Body of pancreas (tissue), 4 donors: ENCODE results near the gene PIH1D1. TPM values are rescaled to one million over a fixed set of nuclear protein-coding genes. Genes with fewer than 3 reads are reported as not detected.
A peak's percentile ranks its signal among the peaks of the same experiment; 100 is the strongest.

Experiments
- ATAC-seq: fragments of 150-250 bp; one replicate; pipeline ENCODE4 v1.9.1; 2016
- DNase-seq, 4 donors: peaks; one replicate each; pipeline ENCODE4 v3.0.0-alpha.2; 2019
- H3K27ac ChIP-seq, 4 donors: fragments of 200-600 bp; sonication (generic); 1 replicate in 3 of 4; 2 replicates in 1 of 4; pipeline versions ENCODE4 v1.5.1 to v1.6.1; 2016 to 2019; ENCODE audit warnings: mild to moderate bottlenecking in 1 of 4, mixed read lengths in 1 of 4, moderate library complexity in 1 of 4
- H3K27me3 ChIP-seq, 2 donors: fragments of 200-600 bp; sonication (generic); one replicate each; pipeline ENCODE4 v1.6.0; 2016; ENCODE audit warnings: mild to moderate bottlenecking in 1 of 2
- H3K36me3 ChIP-seq, 2 donors: fragments of 200-600 bp; sonication (generic); replicated peaks in 1 of 2; 2 replicates each; pipeline ENCODE4 v1.5.1; 2016; ENCODE audit warnings: low read depth in 2 of 2; ENCODE audit not compliant: insufficient read depth in 1 of 2
- H3K4me1 ChIP-seq: fragments of 200-600 bp; sonication (generic); one replicate; pipeline ENCODE4 v1.6.0; 2016
- H3K4me3 ChIP-seq, 2 donors: fragments of 200-600 bp; sonication (generic); 1 replicate in 1 of 2; 2 replicates in 1 of 2; pipeline ENCODE4 v1.5.1; 2016 to 2019
- H3K9me3 ChIP-seq, 3 donors: fragments of 200-600 bp; sonication (generic); 1 replicate in 2 of 3; 2 replicates in 1 of 3; pipeline ENCODE4 v1.5.1; 2016
- CTCF ChIP-seq, 7 experiments: fragments of 450-650 bp in 4 of 7; fragments of 200-600 bp in 3 of 7; sonication (generic) in 3 of 7; IDR thresholded peaks; one replicate each; pipeline ENCODE4 v1.5.1; 2016 to 2019; ENCODE audit warnings: antibody characterized with exemption in 7 of 7
- POLR2A ChIP-seq, 3 donors: fragments of 450-650 bp; IDR thresholded peaks; one replicate each; pipeline ENCODE4 v1.6.1; 2016; ENCODE audit warnings: antibody characterized with exemption in 3 of 3, mild to moderate bottlenecking in 2 of 3
- WGBS, 2 donors: methylation state at CpG; one replicate each; pipeline ENCODE4 v1.1.5; 2017; 5-methylcytosine and 5-hydroxymethylcytosine counted together
- intact Hi-C: fragments of 100-400 bp; cut with DNase I; formaldehyde crosslinking; loops from one replicate; pipeline ENCODE4 v1.15.1; 2023
- total RNA-seq, 2 donors: library from RNA; depleted of rRNA; stranded (reverse); fragments of >200 nt; gene quantifications; one replicate each; pipeline ENCODE4 v1.1.0, GENCODE V29; 2016

Gene PIH1D1
- total RNA-seq, 2 donors from 2014 or later, result 57.0 to 63.3 TPM

GRCh38 chr19:49443366-49444099 lies 8.1 kb downstream of the PIH1D1 start:
- 0% methylated on average over 8 to 47 of the region's 47 CpGs for WGBS, 2 donors
- H3K27me3 ChIP-seq, result peaks cover 0 to 30% of the 10 kb centered on the region in 2 donors
- TF ChIP-seq POLR2A (IDR thresholded peaks at IDR 0.05), result peak in 2 of 3 donors; percentile 0 to 17
- TF ChIP-seq CTCF (IDR thresholded peaks at IDR 0.05), result peak; percentile 63 to 98 (median 87)
- H3K4me3 ChIP-seq, result peak overlapping the region; percentile 20 to 25
- H3K36me3 ChIP-seq, result no peaks in the 10 kb centered on the region
- peaks cover 15% of the 10 kb centered on the region for H3K4me1 ChIP-seq
- intact Hi-C loops, result loop anchor here (5.0 kb wide), 1 partner anchor 51 kb away; no protein-coding TSS in a partner anchor
- H3K9me3 ChIP-seq, result no peaks in the 10 kb centered on the region
- H3K27ac ChIP-seq, result peak overlapping the region in 3 of 4 donors; percentile 28 to 73 (median 59)
- DNase-seq, result peak; percentile 95 to 97 (median 96)
- peak; percentile 90 for ATAC-seq

DNA sequence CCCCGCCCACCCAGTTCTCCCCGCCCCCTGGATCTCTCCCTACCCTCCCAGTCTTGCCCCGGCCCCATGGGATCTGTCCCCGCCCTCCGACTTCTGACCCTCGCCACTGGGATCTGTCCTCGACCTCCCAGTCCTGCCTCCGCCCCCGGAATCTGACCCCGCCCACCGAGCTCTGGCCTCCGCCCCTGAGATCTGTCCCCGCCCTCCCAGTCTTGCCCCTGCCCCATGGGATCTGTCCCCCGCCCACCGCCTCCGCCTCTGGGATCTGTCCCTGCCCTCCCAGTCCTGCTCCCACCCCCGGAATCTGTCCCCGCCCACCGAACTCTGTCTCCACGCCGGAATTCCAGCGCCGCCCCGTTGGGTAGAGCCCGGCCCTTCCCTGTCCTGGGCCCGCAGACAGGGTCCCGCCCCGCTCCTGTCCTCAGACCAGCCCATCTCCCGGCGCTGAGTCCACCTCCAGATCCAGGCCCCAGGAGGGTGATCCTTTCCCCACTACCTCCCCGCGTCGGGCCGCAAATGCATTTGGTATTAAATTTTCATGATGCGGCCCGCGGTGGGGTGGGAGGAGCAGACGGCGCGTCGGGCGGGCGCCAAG lies 8.7 kb downstream of the PIH1D1 start:
- intact Hi-C loops, result loop anchor here (5.0 kb wide), 1 partner anchor 51 kb away; no protein-coding TSS in a partner anchor
- H3K36me3 ChIP-seq, result no peaks in the 10 kb centered on the region
- peak overlapping the region; percentile 20 to 25 for H3K4me3 ChIP-seq
- H3K9me3 ChIP-seq, result no peaks in the 10 kb centered on the region
- H3K27ac ChIP-seq, result peak overlapping the region in 3 of 4 donors; percentile 28 to 73 (median 59)
- H3K27me3 ChIP-seq, result peaks cover 0 to 30% of the 10 kb centered on the region in 2 donors
- H3K4me1 ChIP-seq, result peaks cover 15% of the 10 kb centered on the region
- TF ChIP-seq POLR2A (IDR thresholded peaks at IDR 0.05), result no peak
- TF ChIP-seq CTCF (IDR thresholded peaks at IDR 0.05), result no peak
- ATAC-seq, result peak; percentile 66
- WGBS, 2 donors, result 1 to 3% methylated on average over 29 to 43 of the region's 43 CpGs
- peak; percentile 90 to 95 (median 93) for DNase-seq

DNA sequence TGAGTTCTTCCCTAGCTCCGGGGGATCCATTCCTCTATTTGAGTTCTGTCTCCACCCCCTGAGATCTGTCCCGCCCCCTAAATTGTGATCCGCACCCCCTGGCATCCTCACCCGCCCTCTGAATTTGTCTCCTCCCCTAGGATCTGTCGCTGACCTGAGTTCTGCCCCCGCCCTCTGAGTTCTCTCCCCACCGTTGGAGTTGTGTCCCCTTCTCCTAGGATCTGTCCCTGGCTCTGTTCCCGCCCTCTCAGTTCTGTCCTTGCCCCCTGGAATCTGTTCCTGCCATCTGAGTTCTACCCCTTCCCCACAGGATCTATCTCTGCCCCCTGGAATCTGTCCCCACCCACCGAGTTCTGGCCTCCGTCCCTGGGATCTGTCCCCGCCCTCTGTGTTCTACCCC lies 9.3 kb downstream of the PIH1D1 start:
- DNase-seq (peak in 2 of 4 donors; percentile 29 to 34), ATAC-seq (no peak)
- H3K27me3 ChIP-seq, result peaks cover 0 to 30% of the 10 kb centered on the region in 2 donors
- WGBS, 2 donors, result 1 to 5% methylated on average over 11 of the region's 11 CpGs
- TF ChIP-seq POLR2A (IDR thresholded peaks at IDR 0.05) (no peak), CTCF (IDR thresholded peaks at IDR 0.05) (no peak)
- H3K4me1 ChIP-seq, result peaks cover 15% of the 10 kb centered on the region
- no peak overlapping the region for H3K4me3 ChIP-seq
- intact Hi-C loops, result loop anchor here (5.0 kb wide), 1 partner anchor 50 kb away; no protein-coding TSS in a partner anchor
- no peak overlapping the region for H3K27ac ChIP-seq
- H3K9me3 ChIP-seq, result no peaks in the 10 kb centered on the region
- no peaks in the 10 kb centered on the region for H3K36me3 ChIP-seq

GRCh38 chr19:49441960-49442350 lies 9.7 kb downstream of the PIH1D1 start:
- ATAC-seq, result no peak
- Histone ChIP-seq H3K27ac (no peak overlapping the region), H3K4me3 (no peak overlapping the region), H3K4me1 (peaks cover 15% of the 10 kb centered on the region), H3K36me3 (no peaks in the 10 kb centered on the region), H3K27me3 (peaks cover 0 to 32% of the 10 kb centered on the region in 2 donors), H3K9me3 (no peaks in the 10 kb centered on the region)
- WGBS, 2 donors, result 15 to 23% methylated on average over 14 of the region's 14 CpGs
- intact Hi-C loops, result loop anchor here (5.0 kb wide), 1 partner anchor 50 kb away; no protein-coding TSS in a partner anchor
- TF ChIP-seq CTCF (IDR thresholded peaks at IDR 0.05), result no peak
- no peak for TF ChIP-seq POLR2A (IDR thresholded peaks at IDR 0.05)
- no peak for DNase-seq
